GDM1 (cell line): ENCODE data around the gene NEIL1.
"Not testable (repeated sequence)": the region's sequence is repeated elsewhere in the genome, so short reads cannot be mapped to it uniquely, and the experiment has no call there.

ENCODE experiments used
- DNase-seq: peaks from one replicate; lab custom pipeline; 2025; lab: John Stamatoyannopoulos, UW

NEIL1 gene

DNA sequence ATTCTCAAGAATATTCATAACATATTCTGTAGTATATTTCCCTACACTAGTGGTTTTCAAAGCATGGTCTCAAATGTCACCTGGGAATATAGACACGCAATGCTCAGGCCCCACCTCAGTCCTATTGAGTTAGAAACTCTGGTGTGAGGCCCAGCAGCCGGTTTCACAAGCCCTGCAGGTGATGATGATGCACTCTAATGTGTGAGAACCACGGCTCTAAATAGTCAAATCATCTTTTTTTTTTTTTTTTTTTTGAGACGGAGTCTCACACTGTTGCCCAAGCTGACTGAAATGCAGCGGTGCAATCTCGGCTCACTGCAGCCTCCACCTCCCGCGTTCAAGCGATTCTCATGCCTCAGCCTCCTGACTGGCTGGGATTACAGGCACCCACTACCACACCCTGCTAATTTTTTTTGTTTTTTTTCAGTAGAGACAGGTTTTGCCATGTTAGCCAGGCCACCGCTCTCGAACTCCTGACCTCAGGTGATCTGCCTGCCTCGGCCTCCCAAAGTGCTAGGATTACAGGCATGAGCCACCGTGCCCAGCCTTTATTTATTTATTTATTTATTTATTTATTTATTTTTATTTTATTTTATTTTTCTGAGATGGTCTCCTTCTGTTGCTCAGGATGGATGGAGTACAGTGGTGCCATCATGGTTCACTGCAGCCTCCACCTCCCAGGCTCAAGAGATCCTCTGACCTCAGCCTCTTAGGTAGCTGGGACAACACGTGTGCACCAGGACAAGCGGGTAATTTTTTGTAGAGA, 13.0 kb upstream of the NEIL1 start:
- not testable (repeated sequence) for DNase-seq

DNA sequence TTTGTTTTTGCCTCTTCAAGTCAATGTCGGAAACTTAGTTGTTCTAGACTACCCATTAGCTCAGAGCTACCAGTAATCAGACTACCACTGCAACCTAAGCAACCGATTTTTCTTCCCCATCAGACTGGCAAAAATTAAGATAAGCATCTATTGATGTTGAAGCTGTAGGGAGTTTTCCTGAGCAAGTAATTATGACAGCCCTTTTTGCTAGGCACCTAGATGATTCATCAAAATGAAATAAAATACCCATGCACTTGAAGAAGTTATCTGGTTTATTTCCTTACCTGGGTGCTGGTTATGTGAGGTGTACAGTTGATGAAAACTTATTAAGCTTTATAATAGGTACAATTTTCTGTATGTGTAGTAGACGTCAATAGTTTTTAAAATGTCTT, 11.5 kb upstream of the NEIL1 start:
- DNase-seq: no peak

DNA sequence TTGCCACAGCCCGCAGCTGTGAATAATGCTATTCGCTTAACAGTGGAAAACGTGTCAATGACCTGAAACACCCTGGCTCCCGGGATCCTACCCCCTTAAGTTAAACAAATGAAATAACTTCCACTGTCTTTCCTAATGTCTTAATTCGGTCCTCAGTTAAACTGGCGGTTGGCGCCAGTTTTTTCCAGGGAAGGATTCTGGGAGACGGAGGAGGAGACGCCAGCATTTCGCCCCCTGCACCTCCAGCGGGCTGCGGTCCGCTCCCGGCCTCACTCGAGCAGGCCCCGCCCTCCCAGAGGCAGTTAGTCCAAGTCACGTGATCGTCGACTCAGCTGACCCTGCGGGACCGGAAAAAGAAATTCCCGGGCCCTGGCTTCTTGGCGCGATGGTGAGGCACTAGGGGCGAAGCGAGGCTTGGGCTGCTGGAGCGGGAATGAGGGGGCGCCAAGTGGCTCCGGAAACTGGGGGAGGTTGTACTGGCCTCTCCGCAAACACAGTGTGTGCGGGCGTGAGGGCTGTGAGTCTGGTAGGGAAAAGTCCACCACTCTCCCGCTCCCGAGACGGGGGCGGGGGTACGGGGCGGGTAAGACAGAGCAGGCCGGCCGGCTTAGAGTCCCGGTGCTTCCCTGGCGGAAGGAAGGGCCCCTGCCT, 11.0 kb upstream of the NEIL1 start, which contains the start of gene COMMD4:
Gene COMMD4, plus strand, starts transcription at position 359 of the 651 bp plus-strand sequence. Its CDS starts 27 bp downstream, at position 386.
- peak; percentile 80 for DNase-seq

DNA sequence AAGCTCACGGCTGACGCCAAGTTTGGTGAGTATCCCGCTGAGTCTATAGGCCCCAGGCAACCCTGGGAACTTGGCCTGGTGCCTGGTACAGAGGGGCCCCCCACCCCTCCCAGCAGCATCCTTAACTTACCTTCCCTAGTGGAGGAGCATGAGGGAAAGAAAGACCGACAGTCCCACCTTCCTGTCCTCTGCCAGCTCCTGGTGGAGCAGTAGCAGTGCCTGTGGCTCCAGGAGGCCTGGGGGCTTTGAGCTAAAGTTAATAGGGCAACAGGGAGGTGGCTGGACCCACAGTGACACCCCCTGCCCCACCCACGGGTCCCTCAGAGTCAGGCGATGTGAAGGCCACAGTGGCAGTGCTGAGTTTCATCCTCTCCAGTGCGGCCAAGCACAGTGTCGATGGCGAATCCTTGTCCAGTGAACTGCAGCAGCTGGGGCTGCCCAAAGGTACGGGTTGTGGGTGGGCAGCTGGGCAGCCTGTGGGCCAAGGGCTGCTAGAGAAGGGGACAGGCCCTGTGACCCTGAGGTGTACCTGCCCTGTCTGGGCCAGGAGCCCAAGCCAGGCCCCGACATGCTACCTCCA, 8.1 kb upstream of the NEIL1 start:
- no peak for DNase-seq

DNA sequence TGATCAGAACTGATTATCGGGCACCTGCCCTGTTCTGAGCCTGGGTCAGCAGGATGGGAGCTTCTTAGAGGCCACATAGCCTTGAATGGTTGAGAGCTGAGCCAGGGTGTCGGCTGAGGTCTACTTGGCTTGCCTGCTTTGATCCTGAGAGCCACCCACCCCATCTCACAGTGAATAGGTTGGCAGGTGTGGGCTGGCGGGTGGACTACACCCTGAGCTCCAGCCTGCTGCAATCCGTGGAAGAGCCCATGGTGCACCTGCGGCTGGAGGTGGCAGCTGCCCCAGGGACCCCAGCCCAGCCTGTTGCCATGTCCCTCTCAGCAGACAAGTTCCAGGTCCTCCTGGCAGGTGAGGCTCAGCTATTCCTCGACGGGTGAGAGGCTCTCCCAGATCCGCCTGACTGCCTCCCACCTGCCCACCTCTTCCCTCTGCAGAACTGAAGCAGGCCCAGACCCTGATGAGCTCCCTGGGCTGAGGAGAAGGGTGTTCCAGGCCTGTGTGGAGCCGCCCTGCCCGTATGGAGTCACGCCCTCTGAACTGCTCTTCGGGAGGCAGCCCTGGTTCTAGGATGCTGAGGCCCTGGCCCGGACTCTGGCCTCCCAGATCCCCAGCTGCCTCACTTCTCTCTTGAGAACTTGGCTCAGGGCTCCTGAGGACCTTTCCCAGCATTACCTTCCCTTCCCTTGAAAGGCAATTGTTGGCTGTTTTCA, 7.2 kb upstream of the NEIL1 start:
- DNase-seq: no peak

DNA sequence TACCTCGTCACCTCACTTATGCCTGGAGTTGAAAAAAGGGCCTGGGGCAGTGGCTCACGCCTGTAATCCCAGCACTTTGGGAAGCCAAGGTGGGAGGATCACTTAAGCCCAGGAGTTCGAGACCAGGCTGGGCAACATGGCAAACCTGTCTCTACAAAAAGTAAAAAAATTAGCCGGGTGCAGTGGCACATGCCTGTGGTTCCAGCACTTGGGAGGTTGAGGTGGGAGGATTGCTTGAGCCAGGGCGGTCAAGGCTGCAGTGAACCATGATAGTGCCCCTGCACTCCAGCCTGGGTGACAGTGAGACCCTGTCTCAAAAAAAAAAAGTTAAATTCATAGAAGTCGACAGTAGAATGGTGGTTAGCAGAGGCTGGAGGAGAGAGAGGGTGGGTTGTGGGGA, 4.6 kb upstream of the NEIL1 start:
- DNase-seq: no peak

DNA sequence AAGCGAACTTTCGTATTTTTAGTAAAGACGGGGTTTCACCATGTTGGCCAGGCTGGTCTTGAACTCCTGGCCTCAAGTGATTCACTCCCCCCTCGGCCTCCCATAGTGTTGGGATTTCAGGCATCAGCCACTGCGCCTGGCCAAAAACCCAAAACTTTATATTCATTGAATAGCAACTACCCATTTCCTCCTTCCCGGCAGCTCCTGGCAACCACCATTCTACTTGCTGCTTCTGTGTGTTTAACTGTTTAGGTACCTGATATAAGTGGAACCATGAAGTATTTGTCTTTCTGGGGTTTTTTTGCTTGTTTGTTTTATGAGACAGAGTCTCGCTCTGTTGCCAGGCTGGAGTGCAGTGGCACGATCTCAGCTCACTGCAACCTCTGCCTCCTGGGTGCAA, 2.9 kb upstream of the NEIL1 start:
- DNase-seq: not testable (repeated sequence)

DNA sequence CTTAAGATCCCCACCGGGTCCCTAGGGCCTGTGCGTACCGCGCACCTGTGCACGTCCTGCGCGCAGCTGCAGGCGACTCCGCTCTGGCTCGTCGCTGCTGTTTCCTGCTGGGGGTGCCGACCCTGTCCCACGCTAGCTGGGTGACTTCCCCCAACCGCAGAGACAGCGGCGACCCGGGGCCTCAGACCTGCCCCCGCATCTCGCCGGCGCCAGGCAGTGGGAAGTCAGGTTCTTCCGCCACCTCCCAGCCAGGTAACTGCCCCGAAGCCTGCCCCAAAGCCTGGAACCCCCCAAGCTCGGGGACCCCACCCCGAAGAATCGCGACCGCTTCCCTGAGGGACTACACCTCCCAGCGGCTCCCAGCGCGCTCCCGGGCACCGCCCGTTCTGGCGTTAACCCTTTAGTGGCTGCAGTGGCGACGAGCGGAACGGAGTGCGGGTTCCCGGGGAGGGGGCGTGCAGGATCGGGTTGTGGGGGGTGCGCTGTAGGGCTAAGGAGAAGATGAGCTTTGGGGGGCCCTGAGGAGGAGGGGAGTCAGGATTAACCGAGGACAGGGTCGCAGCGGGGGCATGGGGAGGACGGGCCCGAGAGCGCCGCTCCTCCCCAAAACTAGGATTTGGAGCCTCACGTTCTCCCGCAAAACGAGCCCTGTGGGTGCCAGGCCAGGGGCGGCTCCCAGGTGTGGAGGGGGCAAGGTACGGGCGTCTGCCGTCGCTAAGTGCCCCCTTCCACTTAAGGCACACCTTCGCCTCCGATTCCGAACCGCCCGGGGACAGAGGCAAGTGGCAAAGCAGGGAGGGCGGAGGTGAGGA, 589 bp downstream of the NEIL1 start:
- DNase-seq: no peak

DNA sequence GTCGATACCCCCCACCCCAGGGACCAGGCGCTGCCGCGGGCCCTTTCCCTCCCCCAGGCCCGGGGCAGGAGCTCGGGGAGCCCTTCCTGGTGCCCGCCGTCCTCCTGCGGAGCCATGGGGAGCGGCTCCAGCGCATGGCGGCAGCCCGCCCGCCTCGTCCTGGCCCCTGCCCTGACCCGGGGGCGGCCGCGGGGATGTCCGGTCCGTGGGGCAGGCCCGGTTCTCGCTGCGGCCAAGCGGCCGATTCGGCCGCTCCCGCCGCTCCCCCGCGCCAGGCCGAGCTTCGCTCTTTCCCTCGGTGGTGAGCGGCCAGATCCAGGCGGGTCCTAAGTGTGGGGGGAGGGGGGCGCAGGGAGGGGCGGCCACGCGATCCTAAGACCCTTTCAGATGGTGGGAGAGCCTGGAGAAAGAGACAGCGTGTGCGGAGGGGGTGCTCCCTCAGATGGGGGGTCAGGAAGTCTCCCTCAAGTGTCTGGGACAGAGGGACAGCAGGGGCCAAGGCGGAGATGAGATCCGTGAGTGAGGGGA, 1.3 kb downstream of the NEIL1 start:
- no peak for DNase-seq

DNA sequence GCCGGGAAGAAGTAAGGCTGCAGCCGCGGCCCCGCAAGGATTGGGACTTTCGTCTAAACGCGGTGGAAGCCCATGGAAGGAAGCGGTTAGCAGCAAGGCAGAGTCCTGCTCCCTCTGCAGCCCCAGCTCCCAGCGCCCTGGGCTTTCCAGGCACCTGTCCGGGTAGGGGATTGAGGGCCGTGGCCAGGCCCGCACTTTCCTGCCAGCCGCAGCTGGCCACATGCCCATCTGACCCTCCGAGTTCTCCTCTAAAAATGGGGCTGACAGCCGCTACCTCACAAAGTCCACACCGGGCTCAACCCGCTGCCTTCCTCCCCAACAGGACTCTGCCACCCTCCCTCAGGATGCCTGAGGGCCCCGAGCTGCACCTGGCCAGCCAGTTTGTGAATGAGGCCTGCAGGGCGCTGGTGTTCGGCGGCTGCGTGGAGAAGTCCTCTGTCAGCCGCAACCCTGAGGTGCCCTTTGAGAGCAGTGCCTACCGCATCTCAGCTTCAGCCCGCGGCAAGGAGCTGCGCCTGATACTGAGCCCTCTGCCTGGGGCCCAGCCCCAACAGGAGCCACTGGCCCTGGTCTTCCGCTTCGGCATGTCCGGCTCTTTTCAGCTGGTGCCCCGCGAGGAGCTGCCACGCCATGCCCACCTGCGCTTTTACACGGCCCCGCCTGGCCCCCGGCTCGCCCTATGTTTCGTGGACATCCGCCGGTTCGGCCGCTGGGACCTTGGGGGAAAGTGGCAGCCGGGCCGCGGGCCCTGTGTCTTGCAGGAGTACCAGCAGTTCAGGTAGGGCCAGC, 1.9 kb downstream of the NEIL1 start:
- DNase-seq: no peak

DNA sequence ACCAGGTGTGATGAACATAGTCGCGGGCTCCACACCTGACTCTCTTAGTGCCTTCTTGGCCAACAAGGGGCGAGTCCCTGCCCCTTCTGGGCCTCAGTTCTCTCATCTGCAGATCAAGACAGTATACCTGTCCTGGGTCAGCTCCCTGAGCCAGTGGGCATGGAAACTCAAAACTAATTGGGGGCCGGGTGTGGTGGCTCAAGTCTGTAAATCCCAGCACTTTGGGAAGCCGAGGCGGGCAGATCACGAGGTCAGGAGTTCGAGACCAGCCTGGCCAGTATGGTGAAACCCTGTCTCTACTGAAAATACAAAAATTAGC, 2.5 kb downstream of the NEIL1 start:
- not testable (repeated sequence) for DNase-seq

DNA sequence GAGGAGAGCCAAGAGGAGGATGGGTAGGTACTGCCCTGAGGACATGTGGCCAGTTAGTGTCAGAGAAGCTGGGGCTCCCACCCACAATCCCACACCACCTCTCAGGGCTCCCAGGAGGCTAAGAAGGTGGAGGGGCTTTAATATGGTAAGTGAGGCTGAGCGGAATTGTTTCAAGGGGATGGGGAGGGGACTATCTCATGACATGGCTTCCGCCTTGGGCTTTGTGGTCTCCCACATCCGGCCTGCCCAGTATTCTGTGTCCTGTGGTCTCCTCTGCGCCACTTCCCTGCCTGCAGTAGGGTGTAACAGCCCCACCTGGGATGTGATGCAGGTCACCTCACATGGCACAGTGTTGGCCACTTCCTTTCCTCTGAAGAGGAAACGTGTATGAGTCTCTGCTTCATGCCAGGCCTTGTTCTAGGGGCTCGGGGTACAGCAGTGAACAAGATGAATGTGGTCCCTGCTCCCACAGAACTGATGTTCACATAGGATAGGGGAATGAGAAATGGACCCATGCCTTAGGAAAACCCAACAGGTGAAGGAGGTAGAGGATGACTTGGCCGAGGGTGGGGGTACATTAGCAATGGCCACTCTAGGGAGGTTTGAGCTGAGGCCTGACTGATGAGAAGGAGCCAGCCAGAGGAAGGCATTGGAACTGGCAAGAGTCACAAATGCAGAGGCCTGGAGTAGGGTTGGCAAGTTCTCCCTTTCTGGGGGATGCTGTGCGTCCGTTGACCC, 3.2 kb downstream of the NEIL1 start:
- peak; percentile 70 for DNase-seq

DNA sequence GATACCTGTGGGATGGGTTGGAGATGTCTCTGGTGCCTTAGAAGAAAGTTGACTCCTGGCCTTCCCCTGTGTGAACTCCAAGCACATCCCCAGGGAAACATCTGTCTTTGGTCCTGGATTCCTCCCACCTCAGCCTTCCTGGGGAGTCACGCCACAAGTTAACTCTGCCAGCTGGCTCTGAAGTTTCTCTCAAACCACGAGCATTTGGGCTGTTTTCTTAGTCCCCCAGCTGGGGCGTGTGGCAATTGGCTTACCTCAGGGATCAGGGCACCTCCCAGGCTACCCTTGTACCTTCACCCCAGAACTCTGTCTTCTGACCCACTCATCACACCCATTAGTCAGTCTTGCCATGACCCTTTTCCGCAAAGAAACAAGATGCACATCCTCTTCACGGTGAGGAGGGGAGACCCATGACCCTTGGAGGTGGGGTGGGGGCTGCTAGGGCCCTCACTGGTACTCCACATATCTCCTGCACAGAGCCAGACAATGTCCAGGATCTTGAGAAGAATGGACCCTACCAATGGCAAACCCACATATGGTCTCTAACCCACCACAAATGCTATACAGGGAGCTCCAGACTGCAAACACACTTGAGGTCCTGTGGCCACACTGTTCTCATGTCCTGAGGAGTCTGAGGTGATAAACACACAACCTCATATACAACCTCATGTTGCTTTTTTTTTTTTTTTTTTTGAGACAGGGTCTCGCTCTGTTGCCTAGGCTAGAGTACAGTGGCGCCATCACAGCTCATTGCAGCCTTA, 3.9 kb downstream of the NEIL1 start:
- no peak for DNase-seq

DNA sequence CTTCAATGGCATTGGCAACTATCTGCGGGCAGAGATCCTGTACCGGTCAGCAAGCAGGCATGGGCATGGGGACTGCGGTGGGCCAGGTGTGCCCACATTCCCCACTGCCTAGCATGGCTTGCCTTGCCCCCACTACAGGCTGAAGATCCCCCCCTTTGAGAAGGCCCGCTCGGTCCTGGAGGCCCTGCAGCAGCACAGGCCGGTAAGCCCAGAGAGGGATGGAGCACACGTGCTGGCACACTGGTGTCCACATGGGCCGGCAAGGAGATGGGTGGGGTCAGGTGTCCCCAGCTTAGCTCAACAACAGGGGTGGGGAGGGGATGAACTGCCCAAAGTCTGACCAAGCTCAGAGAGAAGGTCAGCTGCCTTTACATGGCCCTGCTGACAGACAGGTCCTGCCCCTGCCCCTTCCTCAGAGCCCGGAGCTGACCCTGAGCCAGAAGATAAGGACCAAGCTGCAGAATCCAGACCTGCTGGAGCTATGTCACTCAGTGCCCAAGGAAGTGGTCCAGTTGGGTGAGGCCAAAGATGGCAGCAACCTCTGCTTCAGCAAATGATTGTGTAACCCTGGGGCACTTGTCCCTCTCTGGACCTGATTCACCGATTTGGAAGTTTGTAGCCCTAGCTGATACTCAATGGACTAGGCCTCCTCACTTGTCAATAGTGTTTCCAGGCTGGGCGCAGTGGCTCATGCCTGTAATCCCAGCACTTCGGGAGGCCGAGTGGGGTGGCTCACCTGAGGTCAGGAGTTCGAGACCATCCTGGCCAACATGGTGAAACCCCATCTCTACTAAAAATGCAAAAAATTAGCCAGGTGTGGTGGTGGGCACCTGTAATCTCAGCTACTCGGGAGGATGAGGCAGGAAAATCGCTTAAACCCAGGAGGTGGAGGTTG, 5.6 kb downstream of the NEIL1 start:
- DNase-seq: no peak

DNA sequence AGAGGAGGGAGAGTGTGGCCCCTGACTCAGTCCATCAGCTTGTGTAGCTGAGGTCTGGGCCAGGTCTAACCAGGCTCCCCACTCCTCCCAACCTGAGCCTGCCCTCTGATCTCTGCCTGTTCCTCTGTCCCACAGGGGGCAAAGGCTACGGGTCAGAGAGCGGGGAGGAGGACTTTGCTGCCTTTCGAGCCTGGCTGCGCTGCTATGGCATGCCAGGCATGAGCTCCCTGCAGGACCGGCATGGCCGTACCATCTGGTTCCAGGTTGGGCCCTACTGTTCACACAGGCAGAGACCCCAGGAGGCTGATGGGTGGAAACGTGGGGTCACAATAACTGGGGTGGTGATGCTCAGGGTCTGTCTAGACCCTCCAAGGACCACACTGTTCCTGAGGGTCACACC, 6.8 kb downstream of the NEIL1 start:
- no peak for DNase-seq

DNA sequence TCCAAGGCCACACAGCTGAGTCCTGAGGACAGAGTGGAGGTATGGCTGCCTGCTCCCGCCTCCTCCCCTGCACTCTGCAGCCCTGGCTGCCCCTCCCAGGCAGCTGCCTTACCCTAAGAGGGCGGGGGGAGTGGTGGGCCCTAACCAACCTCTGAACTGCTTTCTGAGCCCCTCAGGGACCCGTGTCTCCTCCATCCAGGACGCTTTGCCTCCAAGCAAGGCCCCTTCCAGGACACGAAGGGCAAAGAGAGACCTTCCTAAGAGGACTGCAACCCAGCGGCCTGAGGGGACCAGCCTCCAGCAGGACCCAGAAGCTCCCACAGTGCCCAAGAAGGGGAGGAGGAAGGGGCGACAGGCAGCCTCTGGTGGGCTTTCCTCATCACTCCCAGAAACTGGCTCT, 7.6 kb downstream of the NEIL1 start:
- no peak for DNase-seq

DNA sequence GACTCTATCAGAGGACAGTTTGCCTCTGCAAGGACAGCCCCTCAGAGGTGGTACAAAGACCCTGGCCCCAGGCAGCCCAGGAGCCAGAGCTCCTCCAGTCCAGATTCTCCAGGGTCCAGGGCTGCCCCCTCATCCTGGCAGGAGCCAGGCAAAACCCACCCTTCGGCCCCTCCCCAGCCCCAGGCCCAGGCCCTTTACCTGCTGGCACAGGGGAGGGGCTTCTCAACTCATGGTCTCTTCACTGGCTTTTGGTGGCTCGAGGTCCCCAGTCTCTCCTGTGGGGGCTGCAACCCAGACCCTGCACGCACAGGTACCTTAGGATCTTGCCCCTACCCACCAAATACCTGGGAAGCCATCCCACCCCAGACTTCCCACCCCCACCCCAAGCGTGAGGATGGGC, 8.5 kb downstream of the NEIL1 start:
- DNase-seq: no peak

DNA sequence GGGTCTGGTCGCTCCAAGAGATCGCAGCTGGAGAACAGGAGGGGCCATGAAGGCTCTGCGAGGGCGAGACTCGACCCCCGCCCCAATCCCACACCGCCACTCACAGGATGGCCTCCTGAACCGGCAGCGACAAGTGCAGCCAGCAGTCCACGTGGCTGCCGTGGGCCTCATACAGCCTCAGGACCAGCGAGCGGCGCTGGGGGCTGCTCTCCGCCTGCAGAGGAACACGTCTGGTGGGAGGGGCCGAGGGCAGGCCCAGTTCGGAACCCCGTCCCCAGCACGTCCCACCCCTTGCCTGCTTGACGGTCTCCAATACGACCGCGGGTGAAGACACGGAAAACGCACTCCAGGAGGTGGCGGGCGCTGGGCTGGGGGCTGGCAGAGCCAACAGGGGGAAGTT, 9.2 kb downstream of the NEIL1 start:
- no peak for DNase-seq
